ENCODE data around the gene SFXN5. TPM values are rescaled to one million over a fixed set of nuclear protein-coding genes. Genes with fewer than 3 reads are reported as not detected.

Gene SFXN5
- total RNA-seq, 1 experiment from 2014 or later = 13.3 TPM

GRCh38 chr2:73089270-73090030 is 17.9 kb upstream of the SFXN5 start:
- H3K4me1 ChIP-seq (replicated peaks) = peaks cover 29% of the 10 kb centered on the region
- H3K27me3 ChIP-seq (replicated peaks) = no peaks in the 10 kb centered on the region
- DNase-seq (ENCODE audit: low read depth in 1 of 2, low spot score in 2 of 2) = peak; percentile 87 to 92
- no peaks in the 10 kb centered on the region for H3K9me3 ChIP-seq (replicated peaks)
- peak overlapping the region; percentile 75 for H3K27ac ChIP-seq
- H3K4me3 ChIP-seq = no peak overlapping the region
- peaks cover 37% of the 10 kb centered on the region for H3K36me3 ChIP-seq

GRCh38 chr2:73088703-73089102 is 17.2 kb upstream of the SFXN5 start:
- H3K27ac ChIP-seq = peak overlapping the region; percentile 75
- peaks cover 29% of the 10 kb centered on the region for H3K4me1 ChIP-seq (replicated peaks)
- no peak for DNase-seq (ENCODE audit: low read depth in 1 of 2, low spot score in 2 of 2)
- H3K4me3 ChIP-seq = no peak overlapping the region
- H3K27me3 ChIP-seq (replicated peaks) = no peaks in the 10 kb centered on the region
- H3K36me3 ChIP-seq = peaks cover 39% of the 10 kb centered on the region
- no peaks in the 10 kb centered on the region for H3K9me3 ChIP-seq (replicated peaks)

- H3K27ac ChIP-seq = no peak overlapping the region
- H3K4me1 ChIP-seq (replicated peaks) = peaks cover 29% of the 10 kb centered on the region
- H3K27me3 ChIP-seq (replicated peaks) = no peaks in the 10 kb centered on the region
- no peak overlapping the region for H3K4me3 ChIP-seq
- peaks cover 39% of the 10 kb centered on the region for H3K36me3 ChIP-seq
- H3K9me3 ChIP-seq (replicated peaks) = no peaks in the 10 kb centered on the region
- DNase-seq (ENCODE audit: low read depth in 1 of 2, low spot score in 2 of 2) = no peak
Measured at GRCh38 chr2:73088211-73088610, 16.7 kb upstream of the SFXN5 start.

GRCh38 chr2:73087311-73087710 is 15.8 kb upstream of the SFXN5 start:
- H3K4me1 ChIP-seq (replicated peaks) = peaks cover 29% of the 10 kb centered on the region
- H3K27ac ChIP-seq = no peak overlapping the region
- peaks cover 41% of the 10 kb centered on the region for H3K36me3 ChIP-seq
- no peaks in the 10 kb centered on the region for H3K27me3 ChIP-seq (replicated peaks)
- no peak overlapping the region for H3K4me3 ChIP-seq
- no peaks in the 10 kb centered on the region for H3K9me3 ChIP-seq (replicated peaks)
- DNase-seq (ENCODE audit: low read depth in 1 of 2, low spot score in 2 of 2) = no peak

- Histone ChIP-seq H3K9me3 (replicated peaks) (no peaks in the 10 kb centered on the region), H3K36me3 (peaks cover 43% of the 10 kb centered on the region), H3K4me1 (replicated peaks) (peaks cover 22% of the 10 kb centered on the region), H3K27me3 (replicated peaks) (no peaks in the 10 kb centered on the region), H3K27ac (no peak overlapping the region), H3K4me3 (no peak overlapping the region)
- peak; percentile 72 to 85 for DNase-seq (ENCODE audit: low read depth in 1 of 2, low spot score in 2 of 2)
Measured at GRCh38 chr2:73085691-73086090, 14.2 kb upstream of the SFXN5 start.

- Histone ChIP-seq H3K36me3 (peaks cover 47% of the 10 kb centered on the region), H3K27ac (no peak overlapping the region), H3K9me3 (replicated peaks) (no peaks in the 10 kb centered on the region), H3K4me3 (no peak overlapping the region), H3K27me3 (replicated peaks) (no peaks in the 10 kb centered on the region), H3K4me1 (replicated peaks) (peaks cover 16% of the 10 kb centered on the region)
- no peak for DNase-seq (ENCODE audit: low read depth in 1 of 2, low spot score in 2 of 2)
Measured at GRCh38 chr2:73084971-73085370, 13.5 kb upstream of the SFXN5 start.

- H3K4me3 ChIP-seq = no peak overlapping the region
- no peaks in the 10 kb centered on the region for H3K9me3 ChIP-seq (replicated peaks)
- no peaks in the 10 kb centered on the region for H3K27me3 ChIP-seq (replicated peaks)
- peaks cover 8% of the 10 kb centered on the region for H3K4me1 ChIP-seq (replicated peaks)
- peaks cover 51% of the 10 kb centered on the region for H3K36me3 ChIP-seq
- DNase-seq (ENCODE audit: low read depth in 1 of 2, low spot score in 2 of 2) = no peak
- no peak overlapping the region for H3K27ac ChIP-seq
Measured at GRCh38 chr2:73083886-73084800, 12.6 kb upstream of the SFXN5 start.

- no peak for DNase-seq (ENCODE audit: low read depth in 1 of 2, low spot score in 2 of 2)
- Histone ChIP-seq H3K4me1 (replicated peaks) (no peaks in the 10 kb centered on the region), H3K27ac (no peak overlapping the region), H3K9me3 (replicated peaks) (no peaks in the 10 kb centered on the region), H3K4me3 (no peak overlapping the region), H3K36me3 (peaks cover 37% of the 10 kb centered on the region), H3K27me3 (replicated peaks) (no peaks in the 10 kb centered on the region)
Measured at GRCh38 chr2:73082523-73083410, 11.3 kb upstream of the SFXN5 start.

GRCh38 chr2:73081181-73081671 is 9.7 kb upstream of the SFXN5 start:
- Histone ChIP-seq H3K4me3 (no peak overlapping the region), H3K27me3 (replicated peaks) (no peaks in the 10 kb centered on the region), H3K27ac (no peak overlapping the region), H3K9me3 (replicated peaks) (no peaks in the 10 kb centered on the region), H3K4me1 (replicated peaks) (no peaks in the 10 kb centered on the region), H3K36me3 (peaks cover 25% of the 10 kb centered on the region)
- no peak for DNase-seq (ENCODE audit: low read depth in 1 of 2, low spot score in 2 of 2)

- Histone ChIP-seq H3K27ac (no peak overlapping the region), H3K4me3 (no peak overlapping the region), H3K27me3 (replicated peaks) (no peaks in the 10 kb centered on the region), H3K9me3 (replicated peaks) (no peaks in the 10 kb centered on the region), H3K36me3 (peaks cover 25% of the 10 kb centered on the region), H3K4me1 (replicated peaks) (no peaks in the 10 kb centered on the region)
- DNase-seq (ENCODE audit: low read depth in 1 of 2, low spot score in 2 of 2) = no peak
Measured at GRCh38 chr2:73080321-73081131, 9.0 kb upstream of the SFXN5 start.

GRCh38 chr2:73079636-73080035 is 8.1 kb upstream of the SFXN5 start:
- no peak for DNase-seq (ENCODE audit: low read depth in 1 of 2, low spot score in 2 of 2)
- Histone ChIP-seq H3K27me3 (replicated peaks) (no peaks in the 10 kb centered on the region), H3K36me3 (peaks cover 16% of the 10 kb centered on the region), H3K9me3 (replicated peaks) (no peaks in the 10 kb centered on the region), H3K4me3 (no peak overlapping the region), H3K4me1 (replicated peaks) (no peaks in the 10 kb centered on the region), H3K27ac (no peak overlapping the region)

GRCh38 chr2:73078457-73079411 is 7.2 kb upstream of the SFXN5 start:
- Histone ChIP-seq H3K27ac (no peak overlapping the region), H3K4me3 (no peak overlapping the region), H3K27me3 (replicated peaks) (no peaks in the 10 kb centered on the region), H3K9me3 (replicated peaks) (no peaks in the 10 kb centered on the region), H3K4me1 (replicated peaks) (no peaks in the 10 kb centered on the region), H3K36me3 (peaks cover 13% of the 10 kb centered on the region)
- DNase-seq (ENCODE audit: low read depth in 1 of 2, low spot score in 2 of 2) = no peak
